ENCODE results near the gene FSCN2. TPM values are rescaled to one million over a fixed set of nuclear protein-coding genes. Genes with fewer than 3 reads are reported as not detected.

FSCN2 gene
- total RNA-seq, 1 experiment from 2014 or later = 1.6 TPM

- Mint-ChIP-seq H3K27ac (no peak overlapping the region), H3K4me1 (no peaks in the 10 kb centered on the region), H3K27me3 (ENCODE audit: low read depth) (no peaks in the 10 kb centered on the region), H3K4me3 (no peak overlapping the region), H3K9me3 (no peaks in the 10 kb centered on the region), H3K36me3 (ENCODE audit: insufficient read depth in 1 of 3, low read depth in 3 of 3) (peaks cover 31 to 89% (median 79%) of the 10 kb centered on the region in 3 experiments; a peak in 6 of 7 replicates)
- H3K4me1 ChIP-seq (ENCODE audit: insufficient read depth, low read length) = no peaks in the 10 kb centered on the region
- H4K8ac ChIP-seq (replicated peaks; ENCODE audit: insufficient read length, low read depth, low read length) = no peak overlapping the region
- H3K9ac ChIP-seq (ENCODE audit: extremely low read depth, insufficient read length, low read length) = no peak overlapping the region
- H2BK12ac ChIP-seq (ENCODE audit: insufficient read length, low read depth, low read length) = no peak overlapping the region
- H3K79me2 ChIP-seq (ENCODE audit: insufficient read depth, low read length) = no peaks in the 10 kb centered on the region
- no peaks in the 10 kb centered on the region for H3K9me3 ChIP-seq (ENCODE audit: control insufficient read depth, low read depth, low read length)
- DNase-seq = no peak
- no peaks in the 10 kb centered on the region for H3K23me2 ChIP-seq (ENCODE audit: insufficient read length, low read depth, low read length, poor library complexity, severe bottlenecking)
- H2BK20ac ChIP-seq (ENCODE audit: low read depth, low read length, poor library complexity, severe bottlenecking) = no peak overlapping the region
- no peaks in the 10 kb centered on the region for H3K79me1 ChIP-seq (ENCODE audit: insufficient read depth, low read depth, low read length, poor library complexity, severe bottlenecking)
- H4K91ac ChIP-seq (ENCODE audit: insufficient read length, low read depth, low read length) = no peak overlapping the region
- no peak overlapping the region for H3K4ac ChIP-seq (ENCODE audit: low read depth, low read length)
- no peak overlapping the region for H3K4me2 ChIP-seq (ENCODE audit: insufficient read depth, insufficient read length, low read length)
- no peak overlapping the region for H3K14ac ChIP-seq (ENCODE audit: insufficient read depth, low read length)
- no peak for TF ChIP-seq CTCF (conservative IDR thresholded peaks at IDR 0.05)
- H2BK5ac ChIP-seq (ENCODE audit: insufficient read length, low read length) = no peak overlapping the region
- no peak overlapping the region for H2AK5ac ChIP-seq (ENCODE audit: insufficient read length, low read length)
- no peak overlapping the region for H3T11ph ChIP-seq (ENCODE audit: low read length)
- H3K18ac ChIP-seq (ENCODE audit: insufficient read length, low read depth, low read length) = no peak overlapping the region
- H3K23ac ChIP-seq (ENCODE audit: insufficient read length, low read depth, low read length) = no peak overlapping the region
- no peak overlapping the region for H4K5ac ChIP-seq (ENCODE audit: insufficient read length, low read depth, low read length)
- no peaks in the 10 kb centered on the region for H3K27me3 ChIP-seq (ENCODE audit: insufficient read depth, low read length)
- H3K27ac ChIP-seq (ENCODE audit: insufficient read length, low read depth, low read length) = no peak overlapping the region
- H3K56ac ChIP-seq (ENCODE audit: insufficient read length, low read depth, low read length) = no peak overlapping the region
- no peak overlapping the region for H2BK15ac ChIP-seq (ENCODE audit: low read depth, low read length)
- no peak overlapping the region for H2BK120ac ChIP-seq (ENCODE audit: low read depth, low read length, poor library complexity, severe bottlenecking)
- no peaks in the 10 kb centered on the region for H4K20me1 ChIP-seq (ENCODE audit: control insufficient read depth, insufficient read depth, insufficient read length)
- H2AFZ ChIP-seq (ENCODE audit: low read length) = no peak overlapping the region
- no CpG with 5 or more reads among the region's 17 CpGs for WGBS (ENCODE audit: extremely low coverage, insufficient read length, low lambda C conversion rate)
Measured at GRCh38 chr17:81564778-81565177, 36.6 kb downstream of the FSCN2 start.
